Measurements from ENCODE around the gene CKM.

The CKM gene

DNA sequence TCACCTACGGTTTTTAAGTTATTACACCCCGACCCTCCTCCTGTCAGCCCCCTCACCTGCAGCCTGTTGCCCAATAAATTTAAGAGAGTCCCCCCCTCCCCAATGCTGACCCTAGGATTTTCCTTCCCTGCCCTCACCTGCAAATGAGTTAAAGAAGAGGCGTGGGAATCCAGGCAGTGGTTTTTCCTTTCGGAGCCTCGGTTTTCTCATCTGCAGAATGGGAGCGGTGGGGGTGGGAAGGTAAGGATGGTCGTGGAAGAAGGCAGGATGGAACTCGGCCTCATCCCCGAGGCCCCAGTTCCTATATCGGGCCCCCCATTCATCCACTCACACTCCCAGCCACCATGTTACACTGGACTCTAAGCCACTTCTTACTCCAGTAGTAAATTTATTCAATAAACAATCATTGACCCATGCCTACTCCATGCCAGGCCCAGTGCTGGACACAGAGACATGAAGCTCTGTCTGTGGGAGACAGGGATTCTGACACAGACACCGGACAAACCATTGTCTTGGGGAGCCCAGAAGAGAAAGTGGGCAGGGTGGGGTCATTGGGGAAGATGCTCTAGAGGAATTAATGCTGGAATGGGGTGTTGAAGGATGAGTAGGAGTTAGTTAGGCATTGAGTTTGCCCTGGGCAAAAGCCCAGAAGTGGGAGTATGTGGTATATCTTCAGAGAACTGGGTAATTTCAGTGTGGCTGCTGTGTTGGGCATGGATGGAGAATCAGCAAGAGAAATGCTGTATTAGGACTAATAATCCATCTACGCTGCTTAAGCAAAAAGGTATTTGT, 19.2 kb downstream of the CKM start:
- Mint-ChIP-seq H3K27ac (no peak overlapping the region), H3K36me3 (peaks cover 25% of the 10 kb centered on the region), H3K9me3 (peaks cover 1% of the 10 kb centered on the region), H3K4me1 (no peaks in the 10 kb centered on the region), H3K27me3 (peaks cover 2% of the 10 kb centered on the region), H3K4me3 (no peak overlapping the region)
- ATAC-seq (ENCODE audit: low read depth): no peak
- no peak for DNase-seq (ENCODE audit: low spot score in 2 of 2)

DNA sequence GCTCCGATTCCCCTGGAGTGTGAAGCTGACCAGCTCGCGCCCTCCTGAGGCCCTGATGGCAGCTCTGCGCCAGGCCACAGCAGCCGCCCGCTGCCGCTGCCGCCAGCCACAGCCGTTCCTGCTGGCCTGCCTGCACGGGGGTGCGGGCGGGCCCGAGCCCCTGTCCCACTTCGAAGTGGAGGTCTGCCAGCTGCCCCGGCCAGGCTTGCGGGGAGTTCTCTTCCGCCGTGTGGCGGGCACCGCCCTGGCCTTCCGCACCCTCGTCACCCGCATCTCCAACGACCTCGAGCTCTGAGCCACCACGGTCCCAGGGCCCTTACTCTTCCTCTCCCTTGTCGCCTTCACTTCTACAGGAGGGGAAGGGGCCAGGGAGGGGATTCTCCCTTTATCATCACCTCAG, 20.3 kb downstream of the CKM start:
- no peaks in the 10 kb centered on the region for H3K27me3 Mint-ChIP-seq
- DNase-seq (ENCODE audit: low spot score in 2 of 2) (no peak), ATAC-seq (ENCODE audit: low read depth) (no peak)
- H3K4me1 Mint-ChIP-seq: no peaks in the 10 kb centered on the region
- peaks cover 29% of the 10 kb centered on the region for H3K36me3 Mint-ChIP-seq
- H3K4me3 Mint-ChIP-seq: no peak overlapping the region
- H3K27ac Mint-ChIP-seq: no peak overlapping the region
- no peaks in the 10 kb centered on the region for H3K9me3 Mint-ChIP-seq

DNA sequence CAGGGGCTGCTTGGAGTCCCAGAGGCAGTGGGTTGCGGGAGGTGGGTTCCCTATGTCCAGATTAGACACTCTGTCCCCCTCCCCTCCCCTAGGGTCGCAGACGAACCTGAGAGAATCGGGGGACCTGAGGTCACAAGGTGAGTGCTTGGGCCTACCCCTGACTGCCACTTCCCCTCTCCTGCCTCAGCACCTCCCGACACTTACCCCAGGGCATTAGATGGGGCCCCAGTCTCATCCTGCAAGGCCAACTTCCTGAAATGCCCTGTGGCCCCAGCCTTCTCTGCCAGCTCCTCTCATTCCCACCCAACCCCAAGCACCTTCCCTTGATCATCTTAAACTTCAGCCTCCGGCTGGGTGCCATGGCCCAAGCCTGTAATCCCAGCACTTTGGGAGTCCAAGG, 23.0 kb downstream of the CKM start:
- Mint-ChIP-seq H3K4me3 (no peak overlapping the region), H3K9me3 (no peaks in the 10 kb centered on the region), H3K27ac (no peak overlapping the region), H3K27me3 (no peaks in the 10 kb centered on the region), H3K4me1 (no peaks in the 10 kb centered on the region), H3K36me3 (peaks cover 35% of the 10 kb centered on the region)
- ATAC-seq (ENCODE audit: low read depth) (no peak), DNase-seq (ENCODE audit: low spot score in 2 of 2) (no peak)

- H3K4me3 Mint-ChIP-seq: no peak overlapping the region
- no peaks in the 10 kb centered on the region for H3K9me3 Mint-ChIP-seq
- no peak for ATAC-seq (ENCODE audit: low read depth)
- no peaks in the 10 kb centered on the region for H3K4me1 Mint-ChIP-seq
- no peak for DNase-seq (ENCODE audit: low spot score in 2 of 2)
- peaks cover 49% of the 10 kb centered on the region for H3K36me3 Mint-ChIP-seq
- H3K27ac Mint-ChIP-seq: no peak overlapping the region
- H3K27me3 Mint-ChIP-seq: no peaks in the 10 kb centered on the region
These were observed 24.4 kb downstream of the CKM start for GRCh38 chr19:45298264-45298663.

- no peak overlapping the region for H3K4me3 Mint-ChIP-seq
- no peaks in the 10 kb centered on the region for H3K27me3 Mint-ChIP-seq
- peaks cover under 1% of the 10 kb centered on the region for H3K9me3 Mint-ChIP-seq
- no peaks in the 10 kb centered on the region for H3K4me1 Mint-ChIP-seq
- DNase-seq (ENCODE audit: low spot score in 2 of 2) (no peak), ATAC-seq (ENCODE audit: low read depth) (no peak)
- no peak overlapping the region for H3K27ac Mint-ChIP-seq
- H3K36me3 Mint-ChIP-seq: peaks cover 49% of the 10 kb centered on the region
These were observed 25.0 kb downstream of the CKM start for GRCh38 chr19:45297674-45298073.

DNA sequence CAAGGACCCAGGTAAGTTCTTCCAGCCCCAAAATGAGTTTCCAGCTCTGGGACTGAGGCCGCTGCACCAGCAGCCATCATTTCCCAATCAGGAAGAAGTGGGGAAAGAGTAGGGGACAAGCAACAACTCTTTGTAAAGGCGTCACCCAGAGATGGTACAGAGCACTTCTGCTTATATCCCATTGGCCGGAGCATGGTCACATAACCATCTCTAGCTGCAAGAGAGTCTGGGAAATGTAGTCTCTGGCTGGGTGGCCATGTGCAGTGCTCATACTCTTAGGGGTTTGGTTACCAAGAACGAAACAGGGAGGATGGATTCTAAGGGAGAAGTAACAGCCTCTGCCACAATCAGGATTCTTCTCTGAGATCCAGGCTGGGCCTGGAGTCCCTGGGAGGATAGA, 26.3 kb downstream of the CKM start:
- DNase-seq (ENCODE audit: low spot score in 2 of 2) (no peak), ATAC-seq (ENCODE audit: low read depth) (no peak)
- Mint-ChIP-seq H3K4me3 (no peak overlapping the region), H3K27ac (no peak overlapping the region), H3K4me1 (no peaks in the 10 kb centered on the region), H3K9me3 (peaks cover 1% of the 10 kb centered on the region), H3K36me3 (peaks cover 55% of the 10 kb centered on the region), H3K27me3 (no peaks in the 10 kb centered on the region)

- ATAC-seq (ENCODE audit: low read depth) (no peak), DNase-seq (ENCODE audit: low spot score in 2 of 2) (no peak)
- no peaks in the 10 kb centered on the region for H3K4me1 Mint-ChIP-seq
- H3K27me3 Mint-ChIP-seq: no peaks in the 10 kb centered on the region
- H3K27ac Mint-ChIP-seq: no peak overlapping the region
- H3K4me3 Mint-ChIP-seq: no peak overlapping the region
- peaks cover 58% of the 10 kb centered on the region for H3K36me3 Mint-ChIP-seq
- peaks cover 1% of the 10 kb centered on the region for H3K9me3 Mint-ChIP-seq
These were observed 26.8 kb downstream of the CKM start for GRCh38 chr19:45295873-45296272.

GRCh38 chr19:45294291-45295029, 28.2 kb downstream of the CKM start:
- no peak for DNase-seq (ENCODE audit: low spot score in 2 of 2)
- Mint-ChIP-seq H3K4me3 (no peak overlapping the region), H3K36me3 (peaks cover 54% of the 10 kb centered on the region), H3K9me3 (peaks cover 1% of the 10 kb centered on the region), H3K4me1 (no peaks in the 10 kb centered on the region), H3K27ac (no peak overlapping the region), H3K27me3 (no peaks in the 10 kb centered on the region)
- no peak for ATAC-seq (ENCODE audit: low read depth)

GRCh38 chr19:45293682-45294081, 29.0 kb downstream of the CKM start:
- Mint-ChIP-seq H3K36me3 (peaks cover 50% of the 10 kb centered on the region), H3K9me3 (peaks cover 1% of the 10 kb centered on the region), H3K27me3 (no peaks in the 10 kb centered on the region), H3K27ac (no peak overlapping the region), H3K4me3 (no peak overlapping the region), H3K4me1 (no peaks in the 10 kb centered on the region)
- no peak for ATAC-seq (ENCODE audit: low read depth)
- no peak for DNase-seq (ENCODE audit: low spot score in 2 of 2)

DNA sequence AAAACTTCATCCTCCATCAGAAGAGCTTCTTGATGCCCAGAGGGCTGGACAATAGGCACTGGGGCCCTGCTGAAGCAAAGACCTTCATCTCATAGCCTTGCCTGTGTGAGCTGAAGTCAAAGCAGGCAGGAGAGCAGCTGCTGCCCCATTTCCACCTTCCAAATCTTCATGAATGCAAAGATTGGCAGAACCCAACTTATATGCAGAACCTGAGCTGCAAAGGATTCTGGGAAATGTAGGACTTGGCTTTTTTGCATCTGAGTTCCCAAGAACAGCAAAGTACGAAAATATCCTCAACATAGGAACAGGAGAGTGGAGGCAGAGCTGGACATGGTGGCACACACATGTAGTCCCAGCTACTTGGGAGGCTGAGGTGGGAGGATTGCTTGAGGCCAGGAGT, 30.8 kb downstream of the CKM start:
- H3K9me3 Mint-ChIP-seq: peaks cover 1% of the 10 kb centered on the region
- DNase-seq (ENCODE audit: low spot score in 2 of 2) (no peak), ATAC-seq (ENCODE audit: low read depth) (no peak)
- H3K36me3 Mint-ChIP-seq: peaks cover 43% of the 10 kb centered on the region
- no peak overlapping the region for H3K27ac Mint-ChIP-seq
- no peak overlapping the region for H3K4me3 Mint-ChIP-seq
- no peaks in the 10 kb centered on the region for H3K4me1 Mint-ChIP-seq
- H3K27me3 Mint-ChIP-seq: no peaks in the 10 kb centered on the region

DNA sequence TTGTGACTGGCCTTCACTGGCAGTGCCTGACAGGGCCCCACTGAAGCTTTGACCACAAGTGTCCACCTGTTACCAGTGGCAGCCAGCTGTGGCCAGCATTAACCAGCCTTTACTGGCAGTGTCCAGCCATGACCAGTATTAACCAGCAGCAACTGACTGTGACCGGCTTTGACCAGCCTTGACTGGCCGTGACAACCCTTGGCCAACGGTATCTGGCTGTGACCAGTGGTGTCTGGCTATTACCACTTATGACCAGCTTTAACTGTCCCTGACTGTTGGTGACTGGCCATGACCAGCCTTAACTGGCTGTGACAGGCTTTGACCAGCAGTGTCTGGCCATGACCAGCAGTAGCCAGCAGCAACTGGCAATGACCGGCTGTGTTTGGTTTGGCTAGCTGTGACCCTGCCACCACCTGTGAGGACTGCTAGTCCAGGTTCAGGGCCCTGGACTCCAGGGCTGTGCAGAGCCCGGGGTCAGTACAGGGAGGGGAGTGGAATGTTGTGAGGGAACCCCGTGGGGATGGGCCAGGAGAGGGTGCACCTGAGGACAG, 32.2 kb downstream of the CKM start:
- Mint-ChIP-seq H3K4me3 (no peak overlapping the region), H3K9me3 (peaks cover 1% of the 10 kb centered on the region), H3K4me1 (no peaks in the 10 kb centered on the region), H3K36me3 (peaks cover 42% of the 10 kb centered on the region), H3K27me3 (no peaks in the 10 kb centered on the region), H3K27ac (no peak overlapping the region)
- DNase-seq (ENCODE audit: low spot score in 2 of 2) (no peak), ATAC-seq (ENCODE audit: low read depth) (no peak)

DNA sequence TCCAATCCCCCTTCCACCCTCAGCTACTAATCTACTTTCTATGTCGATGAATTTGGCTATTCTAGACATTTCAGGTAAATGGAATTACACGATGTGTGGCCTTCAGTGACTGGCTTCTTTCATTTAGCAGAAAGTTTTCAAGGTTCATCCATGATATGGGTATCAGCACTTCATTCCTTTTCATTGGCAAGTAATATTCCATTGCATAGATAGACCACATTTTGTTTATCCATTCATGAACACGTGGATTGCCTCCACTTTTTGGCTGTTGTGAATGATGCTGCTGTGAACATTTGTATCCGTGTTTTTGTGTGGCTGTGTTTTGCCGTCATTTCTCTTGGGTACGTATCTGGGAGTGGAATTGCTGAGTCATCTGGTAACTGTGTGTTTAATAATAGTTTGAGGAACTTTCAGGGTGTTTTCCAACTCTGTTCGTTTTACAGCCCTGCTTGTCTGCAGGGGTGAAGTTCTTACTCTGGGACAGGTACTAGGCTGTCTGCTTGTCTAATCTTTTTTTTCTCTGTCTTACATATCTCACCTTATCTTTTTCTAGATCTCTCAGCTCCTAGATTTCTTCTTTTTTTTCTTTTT, 39.1 kb downstream of the CKM start:
- Mint-ChIP-seq H3K4me1 (no peaks in the 10 kb centered on the region), H3K27ac (no peak overlapping the region), H3K4me3 (no peak overlapping the region), H3K27me3 (no peaks in the 10 kb centered on the region), H3K36me3 (peaks cover 25% of the 10 kb centered on the region), H3K9me3 (no peaks in the 10 kb centered on the region)
- ATAC-seq (ENCODE audit: low read depth) (no peak), DNase-seq (ENCODE audit: low spot score in 2 of 2) (no peak)

DNA sequence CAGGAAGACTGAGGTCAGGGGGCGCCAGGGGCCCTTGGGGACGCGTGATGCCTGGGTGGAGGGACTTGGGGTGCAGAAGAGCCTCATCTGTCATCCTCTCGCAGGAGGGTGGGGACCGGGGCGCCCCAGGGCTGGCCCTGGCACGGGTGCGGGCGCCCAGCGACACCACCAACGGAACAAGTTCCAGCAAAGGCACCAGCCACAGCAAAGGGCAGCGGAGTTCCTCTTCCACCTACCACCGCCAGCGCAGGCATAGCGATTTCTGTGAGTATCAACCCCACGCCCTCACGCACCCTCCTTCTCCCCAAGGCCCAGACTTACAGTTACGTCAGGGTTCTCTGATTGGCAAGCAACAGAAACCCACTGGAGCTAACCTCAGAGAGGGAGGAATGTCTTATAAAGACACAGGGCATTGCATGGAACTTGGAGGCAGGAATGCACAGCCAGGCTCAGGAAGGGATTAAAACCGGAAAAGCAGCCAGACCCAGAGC, 42.2 kb downstream of the CKM start:
- Mint-ChIP-seq H3K36me3 (peaks cover 25% of the 10 kb centered on the region), H3K4me3 (no peak overlapping the region), H3K4me1 (no peaks in the 10 kb centered on the region)

GRCh38 chr19:45279587-45280192, 43.0 kb downstream of the CKM start:
- H3K9me3 Mint-ChIP-seq: no peaks in the 10 kb centered on the region
- H3K27ac Mint-ChIP-seq: no peak overlapping the region
- no peaks in the 10 kb centered on the region for H3K27me3 Mint-ChIP-seq
- H3K36me3 Mint-ChIP-seq: peaks cover 27% of the 10 kb centered on the region
- H3K4me1 Mint-ChIP-seq: no peaks in the 10 kb centered on the region
- ATAC-seq (ENCODE audit: low read depth) (no peak), DNase-seq (ENCODE audit: low spot score in 2 of 2) (no peak)
- no peak overlapping the region for H3K4me3 Mint-ChIP-seq

More for the DNA sequence above, 42.2 kb downstream of the CKM start:
- no peak overlapping the region for H3K27ac Mint-ChIP-seq
- H3K9me3 Mint-ChIP-seq: no peaks in the 10 kb centered on the region
- no peak for ATAC-seq (ENCODE audit: low read depth)
- no peaks in the 10 kb centered on the region for H3K27me3 Mint-ChIP-seq
- no peak for DNase-seq (ENCODE audit: low spot score in 2 of 2)
